Right atrium auricular region (tissue), 2 donors: ENCODE results near the gene TYK2. TPM values are rescaled to one million over a fixed set of nuclear protein-coding genes. Genes with fewer than 3 reads are reported as not detected.

Experiments used
- DNase-seq: peaks from one replicate; pipeline ENCODE4 v3.0.0-alpha.2; 2019; ENCODE audit warnings: low spot score
- H3K27ac ChIP-seq, 2 donors: fragments of 200-600 bp; sonication (generic); 1 replicate in 1 of 2; 2 replicates in 1 of 2; pipeline ENCODE4 v1.5.1; 2016 to 2019
- H3K27me3 ChIP-seq, 2 donors: fragments of 200-600 bp; sonication (generic); one replicate each; pipeline versions ENCODE4 v1.5.1 to v1.6.0; 2017 to 2019
- H3K36me3 ChIP-seq: fragments of 200-600 bp; sonication (generic); one replicate; pipeline ENCODE4 v1.5.1; 2016
- H3K4me1 ChIP-seq, 2 donors: fragments of 200-600 bp; sonication (generic); one replicate each; pipeline versions ENCODE4 v1.5.1 to v1.6.0; 2017 to 2019
- H3K4me3 ChIP-seq, 2 donors: fragments of 200-600 bp; sonication (generic); 1 replicate in 1 of 2; 2 replicates in 1 of 2; pipeline ENCODE4 v1.5.1; 2017 to 2019; ENCODE audit warnings: mild to moderate bottlenecking in 1 of 2, moderate library complexity in 1 of 2
- H3K9me3 ChIP-seq, 2 donors: fragments of 200-600 bp; sonication (generic); one replicate each; pipeline ENCODE4 v1.5.1; 2019
- total RNA-seq, 2 donors: library from RNA; depleted of rRNA; stranded (reverse); fragments of >200 nt; gene quantifications; one replicate each; pipeline ENCODE4 v1.1.0, GENCODE V29; 2016
- TF ChIP-seq, protein P1 (sequence below), 2 donors: fragments of 200-600 bp; sonication (generic); IDR thresholded peaks; one replicate each; pipeline ENCODE4 v1.5.1; 2019; ENCODE audit warnings: antibody characterized with exemption in 2 of 2

Gene TYK2
- total RNA-seq, 2 donors from 2014 or later, result 31.7 to 58.8 TPM

DNA sequence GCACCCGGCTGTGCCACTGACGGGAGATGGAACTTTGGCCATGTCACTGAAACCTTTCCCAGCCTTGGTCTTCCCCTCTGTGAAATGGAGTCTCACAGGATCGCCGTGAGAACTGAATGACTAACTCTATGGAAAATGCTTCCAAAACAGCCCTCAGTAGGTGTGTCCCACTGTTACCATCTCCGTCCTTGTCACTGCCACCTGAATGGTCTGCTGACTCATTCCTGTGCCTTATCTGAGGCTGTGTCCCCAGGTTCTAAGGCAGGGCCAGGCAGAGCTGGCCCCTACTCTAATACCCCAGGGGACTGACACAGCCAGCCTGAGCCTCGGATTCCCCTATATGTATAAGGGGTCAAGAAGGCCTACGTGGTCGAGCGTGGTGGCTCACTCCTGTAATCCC lies 18.4 kb upstream of the TYK2 start:
- Histone ChIP-seq H3K27ac (peak overlapping the region; percentile 61 to 84), H3K36me3 (peaks cover 21% of the 10 kb centered on the region), H3K4me3 (no peak overlapping the region), H3K27me3 (no peaks in the 10 kb centered on the region), H3K9me3 (no peaks in the 10 kb centered on the region), H3K4me1 (peaks cover 0 to 52% of the 10 kb centered on the region in 2 donors)
- no peak for DNase-seq
- TF ChIP-seq, protein P1, sequence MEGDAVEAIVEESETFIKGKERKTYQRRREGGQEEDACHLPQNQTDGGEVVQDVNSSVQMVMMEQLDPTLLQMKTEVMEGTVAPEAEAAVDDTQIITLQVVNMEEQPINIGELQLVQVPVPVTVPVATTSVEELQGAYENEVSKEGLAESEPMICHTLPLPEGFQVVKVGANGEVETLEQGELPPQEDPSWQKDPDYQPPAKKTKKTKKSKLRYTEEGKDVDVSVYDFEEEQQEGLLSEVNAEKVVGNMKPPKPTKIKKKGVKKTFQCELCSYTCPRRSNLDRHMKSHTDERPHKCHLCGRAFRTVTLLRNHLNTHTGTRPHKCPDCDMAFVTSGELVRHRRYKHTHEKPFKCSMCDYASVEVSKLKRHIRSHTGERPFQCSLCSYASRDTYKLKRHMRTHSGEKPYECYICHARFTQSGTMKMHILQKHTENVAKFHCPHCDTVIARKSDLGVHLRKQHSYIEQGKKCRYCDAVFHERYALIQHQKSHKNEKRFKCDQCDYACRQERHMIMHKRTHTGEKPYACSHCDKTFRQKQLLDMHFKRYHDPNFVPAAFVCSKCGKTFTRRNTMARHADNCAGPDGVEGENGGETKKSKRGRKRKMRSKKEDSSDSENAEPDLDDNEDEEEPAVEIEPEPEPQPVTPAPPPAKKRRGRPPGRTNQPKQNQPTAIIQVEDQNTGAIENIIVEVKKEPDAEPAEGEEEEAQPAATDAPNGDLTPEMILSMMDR (IDR thresholded peaks at IDR 0.05), result no peak

DNA sequence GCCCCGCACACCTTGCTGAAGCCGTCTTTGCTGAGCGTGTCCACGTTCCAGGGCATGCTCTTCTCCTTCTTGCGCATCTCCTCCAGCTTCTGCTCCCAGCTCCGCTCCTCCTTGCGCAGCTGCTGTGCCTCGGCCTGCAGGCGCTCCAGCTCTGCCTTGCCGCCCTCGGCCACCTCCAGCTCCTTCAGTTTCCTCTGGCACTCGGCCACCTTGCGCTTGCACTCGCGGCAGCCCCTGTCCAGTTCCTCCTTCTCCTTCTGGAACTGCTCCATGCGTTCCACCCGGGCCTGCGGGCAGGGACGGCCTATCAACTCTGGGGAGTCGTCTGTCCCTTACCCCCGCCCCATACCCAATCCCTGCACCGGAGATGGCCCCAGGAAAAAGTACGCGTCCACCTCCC lies 15.5 kb upstream of the TYK2 start:
- Histone ChIP-seq H3K36me3 (peaks cover 49% of the 10 kb centered on the region), H3K4me3 (no peak overlapping the region), H3K4me1 (peaks cover 0 to 32% of the 10 kb centered on the region in 2 donors), H3K27me3 (no peaks in the 10 kb centered on the region), H3K27ac (no peak overlapping the region), H3K9me3 (no peaks in the 10 kb centered on the region)
- TF ChIP-seq, protein P1 (IDR thresholded peaks at IDR 0.05), result no peak
- DNase-seq, result no peak

DNA sequence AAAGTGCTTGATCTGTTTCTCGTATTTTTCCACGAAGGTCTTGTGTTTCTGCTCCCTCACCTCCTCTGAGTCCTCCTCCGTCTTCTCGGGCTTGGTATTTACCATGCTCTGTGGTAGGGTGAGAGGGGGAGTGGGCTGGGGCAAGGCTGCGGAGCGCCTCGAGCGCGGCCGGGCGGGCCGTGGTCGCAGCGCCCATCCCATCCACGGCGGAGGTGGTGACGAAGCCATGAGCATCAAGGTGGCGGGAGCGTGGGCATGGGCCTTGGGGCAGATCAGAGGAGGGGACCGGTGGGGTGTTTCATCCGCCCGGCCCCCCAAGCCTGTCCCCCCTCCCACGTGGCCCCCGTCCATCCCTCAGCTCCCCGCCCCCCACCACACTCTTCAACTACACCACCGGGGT lies 15.1 kb upstream of the TYK2 start:
- no peaks in the 10 kb centered on the region for H3K27me3 ChIP-seq

DNA sequence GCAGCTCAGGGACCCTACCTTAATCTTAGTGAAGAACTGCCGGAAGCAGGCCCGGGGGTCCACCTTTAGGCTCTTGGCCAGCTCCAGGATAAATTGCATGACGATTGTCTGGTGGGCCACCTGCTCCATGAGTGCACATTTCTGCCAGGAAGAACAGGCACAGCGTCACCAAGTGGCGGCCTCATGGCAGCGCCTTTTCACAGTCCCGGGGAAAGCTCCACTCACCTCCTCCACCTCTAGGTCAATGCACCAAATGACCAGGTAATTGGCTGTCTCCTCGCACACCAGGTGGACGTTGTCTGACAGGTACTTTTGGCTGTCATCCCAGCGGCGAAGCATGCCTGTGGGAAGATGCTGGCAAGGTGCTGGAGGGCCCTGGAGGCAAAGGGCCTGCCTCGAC lies 14.6 kb upstream of the TYK2 start:
- no peak overlapping the region for H3K27ac ChIP-seq
- H3K4me1 ChIP-seq, result peaks cover 0 to 23% of the 10 kb centered on the region in 2 donors
- H3K9me3 ChIP-seq, result no peaks in the 10 kb centered on the region
- TF ChIP-seq, protein P1 (IDR thresholded peaks at IDR 0.05), result no peak
- H3K36me3 ChIP-seq, result peaks cover 52% of the 10 kb centered on the region
- no peak for DNase-seq
- no peaks in the 10 kb centered on the region for H3K27me3 ChIP-seq
- no peak overlapping the region for H3K4me3 ChIP-seq

More for the DNA sequence above, 15.1 kb upstream of the TYK2 start:
- Histone ChIP-seq H3K9me3 (no peaks in the 10 kb centered on the region), H3K27ac (no peak overlapping the region), H3K4me3 (no peak overlapping the region), H3K36me3 (peaks cover 52% of the 10 kb centered on the region), H3K4me1 (peaks cover 0 to 28% of the 10 kb centered on the region in 2 donors)
- TF ChIP-seq, protein P1 (IDR thresholded peaks at IDR 0.05), result no peak
- DNase-seq, result no peak

DNA sequence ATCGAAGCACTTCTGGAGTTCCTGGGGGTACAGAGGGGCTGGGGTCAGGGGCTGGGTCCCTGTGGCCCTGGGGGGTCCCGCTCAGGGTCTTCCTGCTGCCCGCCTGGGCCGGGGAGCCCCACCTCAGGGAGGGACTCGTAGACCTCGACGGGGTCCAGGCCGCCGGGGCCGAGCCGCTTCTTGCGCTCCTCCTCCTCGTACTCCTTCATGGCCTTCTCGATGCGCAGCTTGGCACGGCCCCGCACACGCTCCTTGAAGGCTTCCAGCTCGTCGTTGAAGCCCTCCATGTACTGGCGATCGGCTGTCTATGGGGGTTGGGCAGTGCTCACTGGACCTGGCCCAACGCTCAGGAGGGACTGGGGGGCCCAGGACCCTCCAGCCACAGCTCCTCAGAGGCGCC lies 12.8 kb upstream of the TYK2 start:
- H3K4me1 ChIP-seq, result peaks cover 0 to 15% of the 10 kb centered on the region in 2 donors
- no peak for DNase-seq
- H3K27me3 ChIP-seq, result no peaks in the 10 kb centered on the region
- H3K9me3 ChIP-seq, result no peaks in the 10 kb centered on the region
- H3K36me3 ChIP-seq, result peaks cover 52% of the 10 kb centered on the region
- no peak overlapping the region for H3K4me3 ChIP-seq
- TF ChIP-seq, protein P1 (IDR thresholded peaks at IDR 0.05), result no peak
- no peak overlapping the region for H3K27ac ChIP-seq

DNA sequence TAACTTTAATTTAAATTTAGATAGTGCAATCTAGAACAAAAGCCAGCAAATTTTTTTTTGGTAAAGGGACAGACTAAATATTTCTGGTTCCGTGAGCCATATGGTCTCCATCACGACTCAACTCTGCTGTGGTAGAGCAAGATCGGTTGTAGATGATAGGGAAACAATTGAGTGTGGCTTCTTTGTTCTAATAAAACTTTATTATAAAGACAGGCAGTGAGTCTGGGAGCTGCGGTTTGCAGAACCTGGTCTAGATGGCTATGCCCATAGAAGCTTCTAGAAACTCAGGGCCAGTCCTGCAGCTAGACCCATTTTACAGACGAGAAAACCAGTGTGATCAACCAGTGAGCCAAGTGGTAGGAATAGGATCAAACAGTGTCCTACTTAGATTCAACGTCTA lies 11.7 kb upstream of the TYK2 start:
- Histone ChIP-seq H3K27me3 (no peaks in the 10 kb centered on the region), H3K4me1 (peaks cover 0 to 10% of the 10 kb centered on the region in 2 donors), H3K4me3 (no peak overlapping the region), H3K9me3 (no peaks in the 10 kb centered on the region), H3K36me3 (peaks cover 52% of the 10 kb centered on the region), H3K27ac (no peak overlapping the region)
- TF ChIP-seq, protein P1 (IDR thresholded peaks at IDR 0.05), result no peak
- DNase-seq, result no peak
